Parathyroid adenoma (tissue), 2 donors: Measurements from ENCODE around the gene SQOR.

Experiments used
- H2AFZ ChIP-seq: fragments of 300-600 bp; sonication (generic); one replicate; pipeline ENCODE4 v1.7.0; 2017; ENCODE audit warnings: antibody characterized with exemption, mild to moderate bottlenecking
- H3K27ac ChIP-seq: fragments of 300-600 bp; sonication (generic); one replicate; pipeline ENCODE4 v1.7.0; 2017
- H3K27me3 ChIP-seq: fragments of 300-600 bp; sonication (generic); one replicate; pipeline ENCODE4 v1.7.0; 2017; ENCODE audit warnings: low read length; ENCODE audit not compliant: control insufficient read depth, insufficient read depth
- H3K36me3 ChIP-seq: fragments of 300-600 bp; sonication (generic); one replicate; pipeline ENCODE4 v1.7.0; 2017; ENCODE audit warnings: low read length; ENCODE audit not compliant: control insufficient read depth, insufficient read depth
- H3K4me1 ChIP-seq: fragments of 300-600 bp; sonication (generic); one replicate; pipeline ENCODE4 v1.7.0; 2017; ENCODE audit warnings: control low read depth
- H3K4me2 ChIP-seq: fragments of 300-600 bp; sonication (generic); one replicate; pipeline ENCODE4 v1.7.0; 2017; ENCODE audit warnings: low read length
- H3K4me3 ChIP-seq: fragments of 300-600 bp; sonication (generic); one replicate; pipeline ENCODE4 v1.7.0; 2017; ENCODE audit warnings: low read depth, low read length
- H3K79me2 ChIP-seq: fragments of 300-600 bp; sonication (generic); one replicate; pipeline ENCODE4 v1.7.0; 2017; ENCODE audit warnings: control low read depth
- H3K9ac ChIP-seq: fragments of 300-600 bp; sonication (generic); one replicate; pipeline ENCODE4 v1.7.0; 2017; ENCODE audit warnings: mild to moderate bottlenecking
- H3K9me3 ChIP-seq: fragments of 300-600 bp; sonication (generic); one replicate; pipeline ENCODE4 v1.7.0; 2017; ENCODE audit warnings: low read length; ENCODE audit not compliant: control insufficient read depth
- TF ChIP-seq, protein P1 (sequence below): fragments of 300-600 bp; sonication (generic); IDR thresholded peaks from one replicate; pipeline ENCODE4 v1.7.0; 2017; ENCODE audit warnings: antibody characterized with exemption, mild to moderate bottlenecking
- donor health status: primary hyperparathyroidism.

The SQOR gene

DNA sequence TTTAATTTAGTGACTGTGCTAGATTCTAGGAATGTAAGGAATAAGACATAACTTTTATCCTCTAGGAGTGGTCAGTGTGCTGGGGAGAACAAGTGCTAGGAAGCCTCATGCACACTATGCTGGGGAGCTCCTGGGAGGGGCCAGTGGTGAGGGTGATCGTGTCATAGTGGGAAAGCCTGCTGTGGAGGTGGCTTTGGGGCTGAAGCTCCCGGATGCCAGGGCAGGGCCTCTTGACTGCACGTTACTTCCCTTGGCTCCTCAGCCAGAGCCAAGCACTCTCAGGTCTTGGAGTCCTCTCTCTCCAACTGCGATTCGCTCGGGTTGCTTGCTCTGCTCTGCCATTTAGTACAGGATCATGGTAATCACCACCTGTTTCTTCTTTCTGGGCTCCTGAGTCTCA, 33.6 kb downstream of the SQOR start:
- Histone ChIP-seq H3K27me3 (no peaks in the 10 kb centered on the region), H3K79me2 (no peaks in the 10 kb centered on the region), H3K36me3 (no peaks in the 10 kb centered on the region), H3K9ac (no peak overlapping the region), H3K4me1 (no peaks in the 10 kb centered on the region), H3K4me3 (no peak overlapping the region), H2AFZ (no peak overlapping the region), H3K9me3 (no peaks in the 10 kb centered on the region), H3K4me2 (no peak overlapping the region), H3K27ac (no peak overlapping the region)
- TF ChIP-seq, protein P1, sequence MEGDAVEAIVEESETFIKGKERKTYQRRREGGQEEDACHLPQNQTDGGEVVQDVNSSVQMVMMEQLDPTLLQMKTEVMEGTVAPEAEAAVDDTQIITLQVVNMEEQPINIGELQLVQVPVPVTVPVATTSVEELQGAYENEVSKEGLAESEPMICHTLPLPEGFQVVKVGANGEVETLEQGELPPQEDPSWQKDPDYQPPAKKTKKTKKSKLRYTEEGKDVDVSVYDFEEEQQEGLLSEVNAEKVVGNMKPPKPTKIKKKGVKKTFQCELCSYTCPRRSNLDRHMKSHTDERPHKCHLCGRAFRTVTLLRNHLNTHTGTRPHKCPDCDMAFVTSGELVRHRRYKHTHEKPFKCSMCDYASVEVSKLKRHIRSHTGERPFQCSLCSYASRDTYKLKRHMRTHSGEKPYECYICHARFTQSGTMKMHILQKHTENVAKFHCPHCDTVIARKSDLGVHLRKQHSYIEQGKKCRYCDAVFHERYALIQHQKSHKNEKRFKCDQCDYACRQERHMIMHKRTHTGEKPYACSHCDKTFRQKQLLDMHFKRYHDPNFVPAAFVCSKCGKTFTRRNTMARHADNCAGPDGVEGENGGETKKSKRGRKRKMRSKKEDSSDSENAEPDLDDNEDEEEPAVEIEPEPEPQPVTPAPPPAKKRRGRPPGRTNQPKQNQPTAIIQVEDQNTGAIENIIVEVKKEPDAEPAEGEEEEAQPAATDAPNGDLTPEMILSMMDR, result no peak

DNA sequence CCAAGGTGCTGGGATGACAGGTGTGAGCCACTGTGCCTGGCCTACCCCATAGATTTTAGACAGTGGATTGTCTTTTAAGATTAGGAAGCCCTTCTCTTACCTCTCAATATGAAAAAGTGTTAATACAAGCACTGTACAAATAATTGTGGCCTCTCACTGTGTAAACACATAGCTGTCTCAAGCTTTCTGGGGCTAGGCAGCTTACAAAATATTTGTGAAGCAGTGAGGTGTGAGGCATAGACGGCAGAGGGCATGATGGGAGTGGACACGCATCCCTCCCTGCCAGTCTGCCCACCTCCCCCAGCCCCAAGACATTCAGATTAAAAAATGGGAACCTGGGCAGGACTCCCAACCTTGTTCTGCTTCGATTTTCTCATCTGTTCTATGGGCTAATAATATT, 34.6 kb downstream of the SQOR start:
- Histone ChIP-seq H3K36me3 (no peaks in the 10 kb centered on the region), H3K79me2 (no peaks in the 10 kb centered on the region)
- TF ChIP-seq, protein P1, result no peak

DNA sequence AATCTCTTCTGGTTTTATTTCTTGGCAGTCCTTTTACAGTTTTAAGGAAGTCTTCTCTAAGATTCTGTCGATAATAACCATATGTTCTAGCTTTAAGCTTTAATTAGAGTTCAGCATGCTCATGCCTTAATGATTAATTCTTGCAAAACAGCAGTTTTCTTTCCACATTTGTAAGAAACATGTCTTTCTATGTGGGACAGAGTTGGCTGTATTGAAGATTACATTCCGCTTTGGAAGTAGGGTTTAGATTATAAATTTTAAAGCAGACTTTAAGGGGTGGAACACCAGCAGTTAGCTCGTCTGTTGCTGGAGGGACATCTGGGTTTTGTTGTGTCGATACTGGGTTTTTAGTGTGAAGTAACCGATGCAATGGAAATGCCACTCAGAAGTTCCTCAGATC, 35.3 kb downstream of the SQOR start:
- no peak overlapping the region for H3K27ac ChIP-seq
- H3K4me3 ChIP-seq, result no peak overlapping the region
- no peaks in the 10 kb centered on the region for H3K27me3 ChIP-seq
- TF ChIP-seq, protein P1, result no peak
- H3K4me1 ChIP-seq, result no peaks in the 10 kb centered on the region
- H3K36me3 ChIP-seq, result no peaks in the 10 kb centered on the region
- no peak overlapping the region for H3K4me2 ChIP-seq
- no peaks in the 10 kb centered on the region for H3K9me3 ChIP-seq
- no peak overlapping the region for H2AFZ ChIP-seq
- no peak overlapping the region for H3K9ac ChIP-seq
- no peaks in the 10 kb centered on the region for H3K79me2 ChIP-seq

More for the DNA sequence above, 34.6 kb downstream of the SQOR start:
- Histone ChIP-seq H3K27ac (no peak overlapping the region), H3K9me3 (no peaks in the 10 kb centered on the region), H2AFZ (no peak overlapping the region), H3K27me3 (no peaks in the 10 kb centered on the region), H3K4me2 (no peak overlapping the region), H3K9ac (no peak overlapping the region), H3K4me1 (no peaks in the 10 kb centered on the region), H3K4me3 (no peak overlapping the region)

DNA sequence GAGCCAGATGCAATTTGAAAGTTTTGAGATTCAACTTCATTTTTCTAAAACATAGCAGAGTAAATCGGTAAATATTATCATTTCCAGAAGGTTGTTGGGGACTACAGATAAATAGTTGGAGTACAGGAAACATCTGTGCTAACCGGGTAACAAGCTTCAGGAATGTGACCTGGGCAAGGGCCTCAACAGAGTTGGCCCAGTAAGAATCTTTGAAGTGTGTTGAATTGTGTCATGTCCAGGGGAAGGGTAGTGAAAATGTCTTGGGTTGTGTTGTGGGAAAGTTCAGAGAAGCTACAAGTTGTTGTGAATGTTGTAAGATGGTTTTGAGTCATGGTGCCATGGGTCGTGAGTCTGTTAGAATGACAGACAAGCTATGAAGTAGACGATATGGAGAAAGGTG, 35.7 kb downstream of the SQOR start:
- H3K9ac ChIP-seq, result no peak overlapping the region
- H3K27me3 ChIP-seq, result no peaks in the 10 kb centered on the region
- TF ChIP-seq, protein P1, result no peak
- no peak overlapping the region for H2AFZ ChIP-seq
- no peaks in the 10 kb centered on the region for H3K4me1 ChIP-seq
- H3K36me3 ChIP-seq, result no peaks in the 10 kb centered on the region
- no peak overlapping the region for H3K4me2 ChIP-seq
- H3K27ac ChIP-seq, result no peak overlapping the region
- H3K9me3 ChIP-seq, result no peaks in the 10 kb centered on the region
- no peak overlapping the region for H3K4me3 ChIP-seq
- no peaks in the 10 kb centered on the region for H3K79me2 ChIP-seq

DNA sequence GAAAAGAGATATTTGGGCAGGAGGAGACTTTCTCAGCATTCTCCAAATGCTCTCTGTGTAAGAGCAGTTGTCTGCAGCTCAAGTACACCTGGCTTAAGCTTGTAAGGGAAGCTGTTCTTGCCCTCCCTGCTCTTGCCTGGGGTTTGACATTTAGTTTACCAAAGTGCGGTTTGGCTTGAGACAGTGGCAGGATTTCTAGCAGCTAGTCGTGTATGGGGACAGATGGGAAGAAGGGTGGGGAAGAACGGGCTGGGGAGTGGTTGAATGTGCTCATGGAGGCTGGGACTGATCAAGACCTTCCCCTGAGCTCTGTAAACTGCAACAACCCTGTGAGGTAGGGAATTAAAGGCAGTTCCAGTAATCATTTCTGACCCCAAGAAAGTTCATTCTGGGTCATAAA, 39.8 kb downstream of the SQOR start:
- H2AFZ ChIP-seq, result no peak overlapping the region
- no peaks in the 10 kb centered on the region for H3K9me3 ChIP-seq
- H3K36me3 ChIP-seq, result no peaks in the 10 kb centered on the region
- no peaks in the 10 kb centered on the region for H3K4me1 ChIP-seq
- H3K79me2 ChIP-seq, result no peaks in the 10 kb centered on the region
- no peak overlapping the region for H3K9ac ChIP-seq
- H3K4me3 ChIP-seq, result no peak overlapping the region
- H3K27ac ChIP-seq, result no peak overlapping the region
- TF ChIP-seq, protein P1, result no peak
- H3K27me3 ChIP-seq, result no peaks in the 10 kb centered on the region
- H3K4me2 ChIP-seq, result no peak overlapping the region
